K562 (cell line): ENCODE results near the gene SLC35D2. TPM values are rescaled to one million over a fixed set of nuclear protein-coding genes. Genes with fewer than 3 reads are reported as not detected.

Experiments
- BRD9 ChIP-seq: fragments of 450-650 bp; IDR thresholded peaks from 2 replicates; pipeline ENCODE4 v1.6.1; 2018; ENCODE audit warnings: low read depth; ENCODE audit not compliant: partially characterized antibody
- ESRRB ChIP-seq: fragments of 250-450 bp; sonication (Bioruptor Pico); IDR thresholded peaks from 2 replicates; pipeline ENCODE4 v1.5.0; 2020; ENCODE audit warnings: mild to moderate bottlenecking, moderate library complexity, borderline replicate concordance
- GATAD2B ChIP-seq: fragments of 450-650 bp; IDR thresholded peaks from 2 replicates; pipeline ENCODE4 v1.6.1; 2017; ENCODE audit warnings: mild to moderate bottlenecking, borderline replicate concordance
- HMGN3 ChIP-seq: IDR thresholded peaks from 2 replicates; pipeline ENCODE4 v1.6.1; 2011; ENCODE audit warnings: borderline replicate concordance, low read depth, mild to moderate bottlenecking, mixed read lengths, low read length; ENCODE audit not compliant: insufficient read length; ENCODE audit errors: extremely low read depth
- MED1 ChIP-seq: sonication (generic); formaldehyde crosslinking; IDR thresholded peaks from 2 replicates; pipeline ENCODE4 v1.8.1; 2023; ENCODE audit warnings: missing genetic modification reagents, borderline replicate concordance
- NFIC ChIP-seq: fragments of 450-650 bp; IDR thresholded peaks from 2 replicates; pipeline ENCODE4 v1.6.1; 2017; ENCODE audit warnings: mild to moderate bottlenecking, inconsistent platforms
- NR2C1 ChIP-seq, 2 experiments: fragments of 450-650 bp; IDR thresholded peaks; 2 replicates each; pipeline ENCODE4 v1.6.1; 2017; ENCODE audit warnings: mild to moderate bottlenecking in 2 of 2, antibody characterized with exemption in 1 of 2, inconsistent platforms in 1 of 2, missing compliant biosample characterization in 1 of 2, missing genetic modification characterization in 1 of 2
- PHB ChIP-seq: fragments of 250-450 bp; sonication (Bioruptor Pico); IDR thresholded peaks from 2 replicates; pipeline ENCODE4 v1.5.0; 2021
- RBM22 ChIP-seq: fragments of 200-400 bp; formaldehyde crosslinking; IDR thresholded peaks from 2 replicates; pipeline ENCODE4 v1.6.1; 2018; ENCODE audit warnings: low read length, low read depth; ENCODE audit not compliant: poor library complexity, severe bottlenecking
- SLC30A9 ChIP-seq: fragments of 250-450 bp; sonication (Bioruptor Pico); IDR thresholded peaks from 2 replicates; pipeline ENCODE4 v1.8.0; 2022; ENCODE audit warnings: mild to moderate bottlenecking, moderate library complexity
- TAF1 ChIP-seq: IDR thresholded peaks from 2 replicates; pipeline ENCODE4 v1.6.1; 2011; ENCODE audit warnings: mild to moderate bottlenecking, low read length, moderate library complexity; ENCODE audit not compliant: insufficient read depth, control insufficient read depth, severe bottlenecking; ENCODE audit errors: extremely low read depth
- TAF15 ChIP-seq: fragments of 200-400 bp; formaldehyde crosslinking; IDR thresholded peaks from 2 replicates; pipeline ENCODE4 v1.6.1; 2017; ENCODE audit warnings: mild to moderate bottlenecking, low read depth, low read length, moderate library complexity
- TCFL5 ChIP-seq: fragments of 250-450 bp; sonication (Bioruptor Pico); conservative IDR thresholded peaks from 2 replicates; pipeline ENCODE4 v1.6.1; 2021; ENCODE audit warnings: mild to moderate bottlenecking, moderate library complexity, matching md5 sums
- ZNF212 ChIP-seq: fragments of 450-650 bp; formaldehyde crosslinking; IDR thresholded peaks from 2 replicates; pipeline ENCODE4 v1.4.0; 2020; ENCODE audit warnings: mild to moderate bottlenecking
- ZNF282 ChIP-seq: sonication (generic); formaldehyde crosslinking; IDR thresholded peaks from 2 replicates; pipeline ENCODE4 v1.8.1; 2023; ENCODE audit warnings: missing genetic modification reagents
- polyA plus RNA-seq, 8 experiments: library from polyadenylated mRNA; depleted of rRNA in 4 of 8; stranded (reverse) in 5 of 8; unstranded in 3 of 8; fragments of >200 nt; fragmentation: Nextera tagmentation in 2 of 8; fragmentation: Illumina TruSeq in 1 of 8; extraction: Ambion mirVana in 2 of 8; extraction: Trizol in 1 of 8; gene quantifications; 2 replicates each; pipeline versions ENCODE4 v1.2.1 to v1.2.3, GENCODE V29; 2011 to 2014; ENCODE audit warnings: inconsistent platforms in 1 of 8, missing spikeins in 1 of 8
- total RNA-seq, 7 experiments: library from RNA; depleted of rRNA in 6 of 7; stranded (reverse); fragments of >200 nt in 6 of 7; fragmentation: Illumina TruSeq in 2 of 7; extraction: Trizol in 2 of 7; gene quantifications; 2 replicates each; pipeline versions ENCODE4 v1.2.1 to v1.2.3, GENCODE V29; 2011 to 2021; ENCODE audit warnings: low replicate concordance in 1 of 7
- TF ChIP-seq, protein P1 (sequence below), 2 experiments: fragments of 200-800 bp in 1 of 2; sonication (Bioruptor generic) in 1 of 2; sonication (generic) in 1 of 2; formaldehyde crosslinking in 1 of 2; IDR thresholded peaks in 1 of 2; conservative IDR thresholded peaks in 1 of 2; 2 replicates each; pipeline versions ENCODE4 v1.5.0 to v1.6.1; 2016 to 2020; ENCODE audit warnings: missing compliant biosample characterization in 1 of 2, missing genetic modification characterization in 1 of 2, missing genetic modification reagents in 1 of 2
- TF ChIP-seq, protein P2 (sequence below): fragments of 250-450 bp; sonication (Bioruptor Pico); IDR thresholded peaks from 2 replicates; pipeline ENCODE4 v1.4.0; 2020; ENCODE audit warnings: borderline replicate concordance
- TF ChIP-seq, protein P3 (sequence below): fragments of 200-400 bp; formaldehyde crosslinking; IDR thresholded peaks from 2 replicates; pipeline ENCODE4 v1.6.1; 2017; ENCODE audit warnings: mild to moderate bottlenecking, low read depth, low read length, moderate library complexity
- TF ChIP-seq, protein P4 (sequence below): fragments of 250-450 bp; sonication (Bioruptor Pico); IDR thresholded peaks from 2 replicates; pipeline ENCODE4 v1.9.0; 2021; ENCODE audit warnings: mild to moderate bottlenecking, inconsistent platforms

Gene SLC35D2
- total and polyA plus RNA-seq, 9 of the 15 experiments (the other 6 are each of a cell fraction or from before 2014, with no cell fraction given) = 2.9 to 14.9 (median 11.7) TPM

DNA sequence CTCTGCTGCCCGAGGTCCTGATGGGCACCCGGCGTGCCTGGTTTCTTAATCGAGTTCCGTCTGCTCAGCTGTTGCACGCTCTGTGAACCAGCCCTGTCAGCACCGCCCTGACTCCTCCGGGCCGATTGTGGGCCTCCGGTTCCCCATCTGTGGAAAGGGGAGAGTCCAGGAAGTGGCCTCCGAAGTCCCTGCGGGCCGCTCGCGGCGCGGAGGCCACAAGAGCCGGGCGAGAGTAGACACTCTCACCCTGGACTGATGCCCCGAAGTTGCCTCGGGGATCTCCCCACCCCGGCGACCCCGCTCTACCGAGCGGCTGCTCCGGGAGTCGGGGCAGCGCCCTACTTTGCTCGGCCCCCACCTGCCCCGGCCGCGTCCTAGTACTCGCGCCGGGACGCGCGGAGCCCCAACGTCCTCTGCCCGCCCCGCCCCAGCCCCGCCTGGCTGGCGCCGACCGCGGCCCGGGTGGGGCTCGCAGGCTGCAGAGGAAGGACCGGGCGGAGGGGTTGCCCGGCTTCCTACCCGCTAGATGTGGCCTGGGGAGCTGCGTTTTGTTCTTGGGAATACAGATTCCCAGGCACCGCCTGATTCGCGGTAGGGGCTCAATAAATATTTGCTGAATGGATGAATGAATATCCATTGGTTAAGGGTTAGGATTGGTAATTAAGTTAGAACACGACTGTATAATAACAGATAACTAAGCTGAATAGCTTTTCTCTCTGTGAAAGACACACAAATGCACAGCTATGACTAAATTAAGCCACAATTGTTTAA is 35.6 kb upstream of the SLC35D2 start (continued):
- TF ChIP-seq, protein P1, sequence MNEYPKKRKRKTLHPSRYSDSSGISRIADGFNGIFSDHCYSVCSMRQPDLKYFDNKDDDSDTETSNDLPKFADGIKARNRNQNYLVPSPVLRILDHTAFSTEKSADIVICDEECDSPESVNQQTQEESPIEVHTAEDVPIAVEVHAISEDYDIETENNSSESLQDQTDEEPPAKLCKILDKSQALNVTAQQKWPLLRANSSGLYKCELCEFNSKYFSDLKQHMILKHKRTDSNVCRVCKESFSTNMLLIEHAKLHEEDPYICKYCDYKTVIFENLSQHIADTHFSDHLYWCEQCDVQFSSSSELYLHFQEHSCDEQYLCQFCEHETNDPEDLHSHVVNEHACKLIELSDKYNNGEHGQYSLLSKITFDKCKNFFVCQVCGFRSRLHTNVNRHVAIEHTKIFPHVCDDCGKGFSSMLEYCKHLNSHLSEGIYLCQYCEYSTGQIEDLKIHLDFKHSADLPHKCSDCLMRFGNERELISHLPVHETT (CRISPR knock-in tag; conservative IDR thresholded peaks at IDR 0.05 in 1 of 2, IDR thresholded peaks at IDR 0.05 in 1 of 2) = 0 out of 4 replicates have a peak, but pooled peaks of 1 of the 2 experiments have one; percentile 28
- TF ChIP-seq, protein P2, sequence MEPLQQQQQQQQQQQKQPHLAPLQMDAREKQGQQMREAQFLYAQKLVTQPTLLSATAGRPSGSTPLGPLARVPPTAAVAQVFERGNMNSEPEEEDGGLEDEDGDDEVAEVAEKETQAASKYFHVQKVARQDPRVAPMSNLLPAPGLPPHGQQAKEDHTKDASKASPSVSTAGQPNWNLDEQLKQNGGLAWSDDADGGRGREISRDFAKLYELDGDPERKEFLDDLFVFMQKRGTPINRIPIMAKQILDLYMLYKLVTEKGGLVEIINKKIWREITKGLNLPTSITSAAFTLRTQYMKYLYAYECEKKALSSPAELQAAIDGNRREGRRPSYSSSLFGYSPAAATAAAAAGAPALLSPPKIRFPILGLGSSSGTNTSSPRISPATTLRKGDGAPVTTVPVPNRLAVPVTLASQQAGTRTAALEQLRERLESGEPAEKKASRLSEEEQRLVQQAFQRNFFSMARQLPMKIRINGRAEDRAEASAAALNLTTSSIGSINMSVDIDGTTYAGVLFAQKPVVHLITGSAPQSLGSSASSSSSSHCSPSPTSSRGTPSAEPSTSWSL (CRISPR knock-in tag) = no peak
- TF ChIP-seq SLC30A9 (CRISPR knock-in tag) = no peak
- TF ChIP-seq NR2C1 (IDR thresholded peaks at IDR 0.05) = no peak
- no peak for TF ChIP-seq NR2C1 (tag; IDR thresholded peaks at IDR 0.05)
- TF ChIP-seq GATAD2B = peak; percentile 66; the same call in 1 of the 2 replicates
- no peak for TF ChIP-seq TCFL5 (CRISPR knock-in tag)
- TF ChIP-seq MED1 (CRISPR knock-in tag) = no peak
- TF ChIP-seq, protein P3, sequence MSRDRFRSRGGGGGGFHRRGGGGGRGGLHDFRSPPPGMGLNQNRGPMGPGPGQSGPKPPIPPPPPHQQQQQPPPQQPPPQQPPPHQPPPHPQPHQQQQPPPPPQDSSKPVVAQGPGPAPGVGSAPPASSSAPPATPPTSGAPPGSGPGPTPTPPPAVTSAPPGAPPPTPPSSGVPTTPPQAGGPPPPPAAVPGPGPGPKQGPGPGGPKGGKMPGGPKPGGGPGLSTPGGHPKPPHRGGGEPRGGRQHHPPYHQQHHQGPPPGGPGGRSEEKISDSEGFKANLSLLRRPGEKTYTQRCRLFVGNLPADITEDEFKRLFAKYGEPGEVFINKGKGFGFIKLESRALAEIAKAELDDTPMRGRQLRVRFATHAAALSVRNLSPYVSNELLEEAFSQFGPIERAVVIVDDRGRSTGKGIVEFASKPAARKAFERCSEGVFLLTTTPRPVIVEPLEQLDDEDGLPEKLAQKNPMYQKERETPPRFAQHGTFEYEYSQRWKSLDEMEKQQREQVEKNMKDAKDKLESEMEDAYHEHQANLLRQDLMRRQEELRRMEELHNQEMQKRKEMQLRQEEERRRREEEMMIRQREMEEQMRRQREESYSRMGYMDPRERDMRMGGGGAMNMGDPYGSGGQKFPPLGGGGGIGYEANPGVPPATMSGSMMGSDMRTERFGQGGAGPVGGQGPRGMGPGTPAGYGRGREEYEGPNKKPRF = no peak
- TF ChIP-seq, protein P4, sequence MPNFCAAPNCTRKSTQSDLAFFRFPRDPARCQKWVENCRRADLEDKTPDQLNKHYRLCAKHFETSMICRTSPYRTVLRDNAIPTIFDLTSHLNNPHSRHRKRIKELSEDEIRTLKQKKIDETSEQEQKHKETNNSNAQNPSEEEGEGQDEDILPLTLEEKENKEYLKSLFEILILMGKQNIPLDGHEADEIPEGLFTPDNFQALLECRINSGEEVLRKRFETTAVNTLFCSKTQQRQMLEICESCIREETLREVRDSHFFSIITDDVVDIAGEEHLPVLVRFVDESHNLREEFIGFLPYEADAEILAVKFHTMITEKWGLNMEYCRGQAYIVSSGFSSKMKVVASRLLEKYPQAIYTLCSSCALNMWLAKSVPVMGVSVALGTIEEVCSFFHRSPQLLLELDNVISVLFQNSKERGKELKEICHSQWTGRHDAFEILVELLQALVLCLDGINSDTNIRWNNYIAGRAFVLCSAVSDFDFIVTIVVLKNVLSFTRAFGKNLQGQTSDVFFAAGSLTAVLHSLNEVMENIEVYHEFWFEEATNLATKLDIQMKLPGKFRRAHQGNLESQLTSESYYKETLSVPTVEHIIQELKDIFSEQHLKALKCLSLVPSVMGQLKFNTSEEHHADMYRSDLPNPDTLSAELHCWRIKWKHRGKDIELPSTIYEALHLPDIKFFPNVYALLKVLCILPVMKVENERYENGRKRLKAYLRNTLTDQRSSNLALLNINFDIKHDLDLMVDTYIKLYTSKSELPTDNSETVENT = 0 out of 2 replicates have a peak, but pooled peaks have one; percentile 51
- no peak for TF ChIP-seq ZNF282 (CRISPR knock-in tag)
- no peak for TF ChIP-seq RBM22
- no peak for TF ChIP-seq TAF15
- TF ChIP-seq HMGN3 = no peak
- 0 out of 2 replicates have a peak, but pooled peaks have one; percentile 15 for TF ChIP-seq NFIC
- no peak for TF ChIP-seq ZNF212
- TF ChIP-seq PHB (CRISPR knock-in tag) = 0 out of 2 replicates have a peak, but pooled peaks have one; percentile 46
- TF ChIP-seq ESRRB = no peak
- peak; percentile 68 for TF ChIP-seq TAF1
- peak; percentile 34 for TF ChIP-seq BRD9
